Transverse colon (tissue), 4 donors: Measurements from ENCODE around the gene LONP2. TPM values are rescaled to one million over a fixed set of nuclear protein-coding genes. Genes with fewer than 3 reads are reported as not detected.
"Not testable (repeated sequence)": the region's sequence is repeated elsewhere in the genome, so short reads cannot be mapped to it uniquely, and the experiment has no call there.

Experiments
- DNase-seq: peaks from one replicate; pipeline ENCODE4 v3.0.0-alpha.2; 2019
- H3K27ac ChIP-seq, 4 donors: fragments of 200-600 bp; sonication (generic); 2 replicates each; pipeline ENCODE4 v1.5.1; 2016 to 2018; ENCODE audit warnings: inconsistent platforms in 4 of 4
- H3K27me3 ChIP-seq: fragments of 200-600 bp; sonication (generic); 2 replicates; pipeline ENCODE4 v1.5.1; 2017; ENCODE audit warnings: inconsistent platforms
- H3K36me3 ChIP-seq, 4 donors: fragments of 200-600 bp; sonication (generic); 2 replicates each; pipeline ENCODE4 v1.5.1; 2017 to 2019; ENCODE audit warnings: inconsistent platforms in 4 of 4
- H3K4me1 ChIP-seq, 4 donors: fragments of 200-600 bp; sonication (generic); 2 replicates each; pipeline ENCODE4 v1.5.1; 2017 to 2020; ENCODE audit warnings: inconsistent platforms in 4 of 4
- H3K4me3 ChIP-seq, 4 donors: fragments of 200-600 bp; sonication (generic); 1 replicate in 1 of 4; 2 replicates in 3 of 4; pipeline versions ENCODE4 v1.5.1 to v1.6.1; 2017 to 2019; ENCODE audit warnings: inconsistent platforms in 4 of 4
- H3K9me3 ChIP-seq, 2 donors: fragments of 200-600 bp; sonication (generic); 2 replicates each; pipeline ENCODE4 v1.5.1; 2017 to 2019; ENCODE audit warnings: inconsistent platforms in 2 of 2
- CTCF ChIP-seq, 5 experiments: fragments of 200-600 bp in 3 of 5; fragments of 450-650 bp in 2 of 5; sonication (generic) in 3 of 5; IDR thresholded peaks; 1 replicate in 2 of 5; 2 replicates in 3 of 5; pipeline ENCODE4 v1.5.1; 2016 to 2017; ENCODE audit warnings: antibody characterized with exemption in 5 of 5, inconsistent platforms in 3 of 5, mild to moderate bottlenecking in 2 of 5, moderate library complexity in 1 of 5
- EP300 ChIP-seq: sonication (generic); formaldehyde crosslinking; IDR thresholded peaks from one replicate; pipeline ENCODE4 v1.6.1; 2017; ENCODE audit warnings: antibody characterized with exemption, low read depth
- POLR2A ChIP-seq: fragments of 450-650 bp; IDR thresholded peaks from one replicate; pipeline ENCODE4 v1.6.1; 2016; ENCODE audit warnings: antibody characterized with exemption, mild to moderate bottlenecking, moderate library complexity
- POLR2AphosphoS5 ChIP-seq, 3 donors: sonication (generic); formaldehyde crosslinking; IDR thresholded peaks; one replicate each; pipeline ENCODE4 v1.6.1; 2016; ENCODE audit warnings: antibody characterized with exemption in 3 of 3
- WGBS, 2 donors: methylation state at CpG; one replicate each; pipeline ENCODE4 v1.1.5; 2018; ENCODE audit warnings: low coverage in 1 of 2; 5-methylcytosine and 5-hydroxymethylcytosine counted together
- in situ Hi-C, 4 donors: fragments of 200-750 bp; cut with MboI; loops; one replicate each; pipeline versions ENCODE4 v1.15.0 to v1.15.1; 2017; ENCODE audit warnings: low sequenced_read_pairs in 3 of 4, low pct_ligation_motif_present in 1 of 4, low pct_unique_long_range_greater_than_20kb in 1 of 4
- intact Hi-C: fragments of 100-400 bp; cut with DNase I; formaldehyde crosslinking; loops from one replicate; pipeline ENCODE4 v1.15.1; 2023; ENCODE audit warnings: low total_unique reads
- total RNA-seq, 4 donors: library from RNA; depleted of rRNA; stranded (reverse); fragments of >200 nt; gene quantifications; one replicate each; pipeline ENCODE4 v1.1.0, GENCODE V29; 2016

The LONP2 gene
- total RNA-seq, 4 donors from 2014 or later = 51.3 to 104 (median 65.3) TPM

GRCh38 chr16:48299471-48299870 is 55.4 kb downstream of the LONP2 start:
- no peak for TF ChIP-seq EP300
- in situ Hi-C loops = no loop called here
- intact Hi-C loops = no loop called here
- Histone ChIP-seq H3K27me3 (no peaks in the 10 kb centered on the region), H3K4me3 (no peak overlapping the region), H3K4me1 (peaks cover 0 to 12% (median 5%) of the 10 kb centered on the region in 4 donors), H3K9me3 (no peaks in the 10 kb centered on the region), H3K27ac (no peak overlapping the region), H3K36me3 (peaks cover 0 to 48% (median 18%) of the 10 kb centered on the region in 4 donors)
- WGBS, 2 donors = 97 to 98% methylated on average over 4 of the region's 4 CpGs
- no peak for DNase-seq

- no peak overlapping the region for H3K4me3 ChIP-seq
- H3K36me3 ChIP-seq = peaks cover 0 to 58% (median 23%) of the 10 kb centered on the region in 4 donors
- 33 to 77% methylated on average over 1 of the region's 1 CpG for WGBS, 2 donors
- peaks cover 0 to 6% (median under 1%) of the 10 kb centered on the region in 4 donors for H3K4me1 ChIP-seq
- intact Hi-C loops (no loop called here), in situ Hi-C loops (no loop called here)
- TF ChIP-seq EP300 (no peak), POLR2AphosphoS5 (IDR thresholded peaks at IDR 0.05) (no peak), POLR2A (no peak), CTCF (IDR thresholded peaks at IDR 0.05) (no peak)
- H3K27ac ChIP-seq = no peak overlapping the region
- no peaks in the 10 kb centered on the region for H3K27me3 ChIP-seq
- no peaks in the 10 kb centered on the region for H3K9me3 ChIP-seq
- no peak for DNase-seq
Observed at GRCh38 chr16:48300391-48300856, 56.3 kb downstream of the LONP2 start.

- no peak for DNase-seq
- H3K4me3 ChIP-seq = no peak overlapping the region
- H3K9me3 ChIP-seq = peaks cover 21 to 34% of the 10 kb centered on the region in 2 donors
- H3K27me3 ChIP-seq = no peaks in the 10 kb centered on the region
- in situ Hi-C loops = no loop called here
- WGBS, 2 donors = 95 to 98% methylated on average over 7 of the region's 7 CpGs
- no peak overlapping the region for H3K27ac ChIP-seq
- intact Hi-C loops = no loop called here
- no peaks in the 10 kb centered on the region for H3K4me1 ChIP-seq
- TF ChIP-seq CTCF (IDR thresholded peaks at IDR 0.05) (no peak), POLR2A (no peak), EP300 (no peak), POLR2AphosphoS5 (IDR thresholded peaks at IDR 0.05) (no peak)
- peaks cover 0 to 86% (median 27%) of the 10 kb centered on the region in 4 donors for H3K36me3 ChIP-seq
Observed at GRCh38 chr16:48308535-48308934, 64.4 kb downstream of the LONP2 start.

GRCh38 chr16:48310908-48311641 is 67.0 kb downstream of the LONP2 start:
- in situ Hi-C loops (no loop called here), intact Hi-C loops (no loop called here)
- no peak for DNase-seq
- Histone ChIP-seq H3K4me1 (no peaks in the 10 kb centered on the region), H3K36me3 (peaks cover 0 to 67% (median 16%) of the 10 kb centered on the region in 4 donors), H3K27me3 (no peaks in the 10 kb centered on the region), H3K27ac (no peak overlapping the region), H3K4me3 (no peak overlapping the region), H3K9me3 (peaks cover 21 to 34% of the 10 kb centered on the region in 2 donors)
- TF ChIP-seq CTCF (IDR thresholded peaks at IDR 0.05) = no peak
- no peak for TF ChIP-seq EP300
- no peak for TF ChIP-seq POLR2A
- no peak for TF ChIP-seq POLR2AphosphoS5 (IDR thresholded peaks at IDR 0.05)
- WGBS, 2 donors = 98 to 100% methylated on average over 4 of the region's 4 CpGs

- intact Hi-C loops, H3K4me3 ChIP-seq, H3K27ac ChIP-seq, in situ Hi-C loops, H3K27me3 ChIP-seq, DNase-seq: not testable (repeated sequence)
- Histone ChIP-seq H3K36me3 (peaks cover 0 to 40% (median 12%) of the 10 kb centered on the region in 4 donors), H3K4me1 (peaks cover 0 to 11% (median 4%) of the 10 kb centered on the region in 4 donors), H3K9me3 (peaks cover 21 to 32% of the 10 kb centered on the region in 2 donors)
- 96% methylated on average over 3 of the region's 3 CpGs for whole genome bisulfite sequencing, 2 donors
Observed at GRCh38 chr16:48313905-48314304, 69.8 kb downstream of the LONP2 start.
